HEK293T (cell line): ENCODE results near the gene DDX47.
A peak's percentile ranks its signal among the peaks of the same experiment; 100 is the strongest.

Experiments
- CTCF ChIA-PET: fragments of 350-600 bp; formaldehyde crosslinking; extraction: SDS; loops from one replicate; lab custom pipeline; 2021; ENCODE audit warnings: antibody characterized with exemption, inconsistent platforms; lab: Yijun Ruan, JAX
- POLR2A ChIA-PET: fragments of 350-600 bp; formaldehyde crosslinking; extraction: SDS; loops from one replicate; lab custom pipeline; 2020; ENCODE audit warnings: antibody characterized with exemption, inconsistent platforms; lab: Yijun Ruan, JAX
- DNase-seq: peaks from one replicate; pipeline ENCODE4 v3.0.0; 2012; ENCODE audit warnings: mixed read lengths; ENCODE audit errors: extremely low spot score
- ARNT ChIP-seq: fragments of 450-650 bp; IDR thresholded peaks from 2 replicates; pipeline ENCODE4 v1.6.1; 2017; ENCODE audit warnings: mild to moderate bottlenecking
- BHLHE40 ChIP-seq: fragments of 450-650 bp; IDR thresholded peaks from 2 replicates; pipeline ENCODE4 v1.6.1; 2016; ENCODE audit warnings: mild to moderate bottlenecking, moderate library complexity, borderline replicate concordance
- CTBP1 ChIP-seq: fragments of 450-650 bp; IDR thresholded peaks from 2 replicates; pipeline ENCODE4 v1.6.1; 2016; ENCODE audit warnings: borderline replicate concordance
- ELF4 ChIP-seq: fragments of 450-650 bp; IDR thresholded peaks from 2 replicates; pipeline ENCODE4 v1.6.1; 2017; ENCODE audit warnings: antibody characterized with exemption
- FOXA1 ChIP-seq: fragments of 450-650 bp; IDR thresholded peaks from 2 replicates; pipeline ENCODE4 v1.6.1; 2016; ENCODE audit warnings: mild to moderate bottlenecking
- FOXK2 ChIP-seq: fragments of 450-650 bp; IDR thresholded peaks from 2 replicates; pipeline ENCODE4 v1.6.1; 2016; ENCODE audit warnings: mild to moderate bottlenecking
- FOXM1 ChIP-seq: fragments of 450-650 bp; IDR thresholded peaks from 2 replicates; pipeline ENCODE4 v1.6.1; 2017; ENCODE audit warnings: mild to moderate bottlenecking, borderline replicate concordance
- HDGF ChIP-seq: fragments of 450-650 bp; IDR thresholded peaks from 2 replicates; pipeline ENCODE4 v1.6.1; 2017; ENCODE audit warnings: antibody characterized with exemption, borderline replicate concordance
- L3MBTL2 ChIP-seq: fragments of 450-650 bp; conservative IDR thresholded peaks from 2 replicates; pipeline ENCODE4 v1.6.1; 2016; ENCODE audit warnings: mild to moderate bottlenecking
- LEF1 ChIP-seq: fragments of 450-650 bp; IDR thresholded peaks from 2 replicates; pipeline ENCODE4 v1.6.1; 2017; ENCODE audit warnings: mild to moderate bottlenecking, borderline replicate concordance
- NFRKB ChIP-seq: fragments of 450-650 bp; IDR thresholded peaks from 2 replicates; pipeline ENCODE4 v1.6.1; 2016; ENCODE audit warnings: mild to moderate bottlenecking, moderate library complexity
- PKNOX1 ChIP-seq: fragments of 450-650 bp; IDR thresholded peaks from 2 replicates; pipeline ENCODE4 v1.6.1; 2016
- SP1 ChIP-seq: fragments of 450-650 bp; IDR thresholded peaks from 2 replicates; pipeline ENCODE4 v1.6.1; 2017
- SUZ12 ChIP-seq: fragments of 450-650 bp; IDR thresholded peaks from 2 replicates; pipeline ENCODE4 v1.6.1; 2016; ENCODE audit warnings: mild to moderate bottlenecking
- TARDBP ChIP-seq: fragments of 450-650 bp; IDR thresholded peaks from 2 replicates; pipeline ENCODE4 v1.6.1; 2016
- ZNF384 ChIP-seq: fragments of 450-650 bp; IDR thresholded peaks from 2 replicates; pipeline ENCODE4 v1.6.1; 2016

Gene DDX47

GRCh38 chr12:12786706-12787601, 26.2 kb upstream of the DDX47 start:
- POLR2A ChIA-PET, result interaction anchor here (0.7 to 3.0 kb wide), 29 partner anchors 9 to 429 kb away, joined by 3 to 12 read pairs (median 4); partner anchors contain the start of genes CDKN1B, DDX47 and GPRC5A
- CTCF ChIA-PET, result interaction anchor here (0.6 to 1.3 kb wide), 5 partner anchors 16 to 197 kb away, joined by 3 to 5 read pairs (median 3); partner anchors contain the start of gene DDX47
- DNase-seq, result peak; percentile 96
- TF ChIP-seq PKNOX1, result no peak
- TF ChIP-seq L3MBTL2, result peak; percentile 94

- CTCF ChIA-PET, result interaction anchor here (0.5 to 1.1 kb wide), 7 partner anchors 26 to 188 kb away, joined by 3 to 6 read pairs (median 3); no protein-coding TSS in a partner anchor
- DNase-seq, result no peak
- POLR2A ChIA-PET, result interaction anchor here (0.8 to 3.0 kb wide), 14 partner anchors 10 to 126 kb away, joined by 3 to 12 read pairs (median 6); partner anchors contain the start of genes CDKN1B, DDX47 and GPRC5A
- no peak for TF ChIP-seq CTBP1
- no peak for TF ChIP-seq ELF4
- TF ChIP-seq TARDBP, result no peak
- no peak for TF ChIP-seq ZNF384
- no peak for TF ChIP-seq SUZ12
- no peak for TF ChIP-seq FOXM1
- no peak for TF ChIP-seq L3MBTL2
- TF ChIP-seq FOXK2, result no peak
- no peak for TF ChIP-seq HDGF
- TF ChIP-seq FOXA1, result no peak
- TF ChIP-seq BHLHE40, result no peak
These were observed 25.0 kb upstream of the DDX47 start for GRCh38 chr12:12788131-12788530.

- peak; percentile 64 for DNase-seq
- CTCF ChIA-PET, result interaction anchor here (0.5 to 1.3 kb wide), 12 partner anchors 10 to 189 kb away, joined by 3 to 7 read pairs (median 4); no protein-coding TSS in a partner anchor
- POLR2A ChIA-PET, result interaction anchor here (0.7 to 1.8 kb wide), 5 partner anchors 14 to 193 kb away, joined by 3 to 4 read pairs (median 3); partner anchors contain the start of gene DDX47
- no peak for TF ChIP-seq PKNOX1
- TF ChIP-seq L3MBTL2, result 0 out of 2 replicates have a peak, but pooled peaks have one; percentile 13
- TF ChIP-seq LEF1, result no peak
These were observed 24.3 kb upstream of the DDX47 start for GRCh38 chr12:12788675-12789368.

GRCh38 chr12:12790956-12791355, 22.2 kb upstream of the DDX47 start:
- CTCF ChIA-PET, result no interaction called here
- no peak for TF ChIP-seq FOXM1
- no peak for DNase-seq
- POLR2A ChIA-PET, result no interaction called here

- CTCF ChIA-PET, result interaction anchor here (0.7 to 1.6 kb wide), 2 partner anchors 19 to 87 kb away, joined by 4 read pairs; no protein-coding TSS in a partner anchor
- no peak for DNase-seq
- POLR2A ChIA-PET, result interaction anchor here (0.9 to 1.4 kb wide), 2 partner anchors 22 to 45 kb away, joined by 3 to 5 read pairs; partner anchors contain the start of gene DDX47
These were observed 21.3 kb upstream of the DDX47 start for GRCh38 chr12:12791756-12792369.

GRCh38 chr12:12792421-12792820, 20.7 kb upstream of the DDX47 start:
- POLR2A ChIA-PET, result interaction anchor here (0.9 to 1.4 kb wide), 2 partner anchors 21 to 45 kb away, joined by 3 to 5 read pairs; partner anchors contain the start of gene DDX47
- DNase-seq, result no peak
- CTCF ChIA-PET, result interaction anchor here (0.7 to 1.6 kb wide), 3 partner anchors 16 to 87 kb away, joined by 4 to 6 read pairs (median 4); no protein-coding TSS in a partner anchor
- TF ChIP-seq BHLHE40, result no peak
- no peak for TF ChIP-seq SP1
- no peak for TF ChIP-seq ZNF384

More at GRCh38 chr12:12791756-12792369, 21.3 kb upstream of the DDX47 start:
- TF ChIP-seq PKNOX1 (peak; percentile 77), ZNF384 (no peak)

- ChIA-PET CTCF (no interaction called here), POLR2A (no interaction called here)
- DNase-seq, result no peak
- TF ChIP-seq FOXK2, result no peak
- no peak for TF ChIP-seq L3MBTL2
- no peak for TF ChIP-seq HDGF
- TF ChIP-seq TARDBP, result no peak
- no peak for TF ChIP-seq ZNF384
- TF ChIP-seq PKNOX1, result no peak
- TF ChIP-seq NFRKB, result no peak
- TF ChIP-seq CTBP1, result no peak
- no peak for TF ChIP-seq SP1
- no peak for TF ChIP-seq ARNT
- no peak for TF ChIP-seq SUZ12
- no peak for TF ChIP-seq FOXA1
- no peak for TF ChIP-seq FOXM1
- TF ChIP-seq BHLHE40, result no peak
- TF ChIP-seq LEF1, result no peak
- no peak for TF ChIP-seq ELF4
These were observed 18.5 kb upstream of the DDX47 start for GRCh38 chr12:12794686-12795085.
